SH-SY5Y (cell line): ENCODE results near the gene KCND2.

Experiments
- GATA2 ChIP-seq: IDR thresholded peaks from 2 replicates; pipeline ENCODE4 v1.6.1; 2011; ENCODE audit warnings: mild to moderate bottlenecking, low read depth, low read length
- GATA3 ChIP-seq: IDR thresholded peaks from 2 replicates; pipeline ENCODE4 v1.6.1; 2011; ENCODE audit warnings: low read depth, mild to moderate bottlenecking, low read length, moderate library complexity

The KCND2 gene

GRCh38 chr7:120353171-120353570 is 80.2 kb downstream of the KCND2 start:
- no peak for TF ChIP-seq GATA2
- TF ChIP-seq GATA3 = no peak

GRCh38 chr7:120360918-120361317 is 87.9 kb downstream of the KCND2 start:
- TF ChIP-seq GATA3 = no peak
- no peak for TF ChIP-seq GATA2

GRCh38 chr7:120363414-120363813 is 90.4 kb downstream of the KCND2 start:
- TF ChIP-seq GATA2 (no peak), GATA3 (no peak)

GRCh38 chr7:120370954-120371353 is 98.0 kb downstream of the KCND2 start:
- TF ChIP-seq GATA3 = no peak
- TF ChIP-seq GATA2 = no peak

GRCh38 chr7:120373174-120373573 is 100.2 kb downstream of the KCND2 start:
- TF ChIP-seq GATA3 (no peak), GATA2 (no peak)

GRCh38 chr7:120394595-120394994 is 121.6 kb downstream of the KCND2 start:
- TF ChIP-seq GATA2 (no peak), GATA3 (no peak)

- TF ChIP-seq GATA2 (no peak), GATA3 (no peak)
Observed at GRCh38 chr7:120395526-120396019, 122.6 kb downstream of the KCND2 start.

- TF ChIP-seq GATA2 (no peak), GATA3 (no peak)
Observed at GRCh38 chr7:120398284-120399000, 125.5 kb downstream of the KCND2 start.

- TF ChIP-seq GATA3 (no peak), GATA2 (no peak)
Observed at GRCh38 chr7:120400806-120401455, 128.0 kb downstream of the KCND2 start.

GRCh38 chr7:120402079-120402767 is 129.2 kb downstream of the KCND2 start:
- TF ChIP-seq GATA2 = no peak
- no peak for TF ChIP-seq GATA3

GRCh38 chr7:120402801-120403200 is 129.8 kb downstream of the KCND2 start:
- no peak for TF ChIP-seq GATA3
- TF ChIP-seq GATA2 = no peak

- TF ChIP-seq GATA3 (no peak), GATA2 (no peak)
Observed at GRCh38 chr7:120404042-120404441, 131.1 kb downstream of the KCND2 start.

GRCh38 chr7:120405652-120406051 is 132.7 kb downstream of the KCND2 start:
- no peak for TF ChIP-seq GATA2

- no peak for TF ChIP-seq GATA2
- no peak for TF ChIP-seq GATA3
Observed at GRCh38 chr7:120407010-120407409, 134.0 kb downstream of the KCND2 start.

GRCh38 chr7:120412139-120413050 is 139.4 kb downstream of the KCND2 start:
- TF ChIP-seq GATA3 = no peak
- no peak for TF ChIP-seq GATA2

- TF ChIP-seq GATA2 (no peak), GATA3 (no peak)
Observed at GRCh38 chr7:120413164-120413563, 140.2 kb downstream of the KCND2 start.
